GM21447 (cell line): Measurements from ENCODE around the gene FAM219A.
"Not testable (repeated sequence)": the region's sequence is repeated elsewhere in the genome, so short reads cannot be mapped to it uniquely, and the experiment has no call there.

Experiments
- ATAC-seq: cut with Tn5 transposase; IDR thresholded peaks from one replicate; pipeline ENCODE4 v1.9.1; 2021; ENCODE audit not compliant: unreplicated experiment

The FAM219A gene

GRCh38 chr9:34446468-34446891, 11.9 kb downstream of the FAM219A start:
- ATAC-seq, result no peak

DNA sequence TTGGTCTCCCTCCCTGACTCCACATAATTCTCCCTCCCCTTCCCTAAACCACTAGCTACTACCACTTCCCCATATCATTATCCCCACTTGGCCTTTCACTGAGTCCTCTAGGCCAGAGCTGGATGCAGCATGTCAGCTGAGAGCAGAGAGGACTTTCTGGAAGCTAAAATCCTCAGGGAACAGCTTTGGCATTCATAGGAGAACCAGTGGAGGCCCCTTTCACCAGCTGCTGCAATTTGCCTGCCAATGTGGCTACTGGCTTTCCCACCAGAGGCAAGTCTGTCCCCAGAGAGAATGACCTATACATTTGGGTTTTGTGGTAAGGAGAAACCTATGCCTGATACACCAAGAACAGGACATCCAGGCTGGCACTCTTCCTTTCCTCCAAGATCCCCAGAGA, 14.4 kb downstream of the FAM219A start:
- no peak for ATAC-seq

- no peak for ATAC-seq
These were observed 14.8 kb downstream of the FAM219A start for GRCh38 chr9:34443533-34443932.

GRCh38 chr9:34442770-34443169, 15.6 kb downstream of the FAM219A start:
- no peak for ATAC-seq

- no peak for ATAC-seq
These were observed 18.4 kb downstream of the FAM219A start for GRCh38 chr9:34440017-34440416.

GRCh38 chr9:34438465-34438864, 19.9 kb downstream of the FAM219A start:
- ATAC-seq, result not testable (repeated sequence)

- ATAC-seq, result not testable (repeated sequence)
These were observed 20.5 kb downstream of the FAM219A start for GRCh38 chr9:34437926-34438307.

DNA sequence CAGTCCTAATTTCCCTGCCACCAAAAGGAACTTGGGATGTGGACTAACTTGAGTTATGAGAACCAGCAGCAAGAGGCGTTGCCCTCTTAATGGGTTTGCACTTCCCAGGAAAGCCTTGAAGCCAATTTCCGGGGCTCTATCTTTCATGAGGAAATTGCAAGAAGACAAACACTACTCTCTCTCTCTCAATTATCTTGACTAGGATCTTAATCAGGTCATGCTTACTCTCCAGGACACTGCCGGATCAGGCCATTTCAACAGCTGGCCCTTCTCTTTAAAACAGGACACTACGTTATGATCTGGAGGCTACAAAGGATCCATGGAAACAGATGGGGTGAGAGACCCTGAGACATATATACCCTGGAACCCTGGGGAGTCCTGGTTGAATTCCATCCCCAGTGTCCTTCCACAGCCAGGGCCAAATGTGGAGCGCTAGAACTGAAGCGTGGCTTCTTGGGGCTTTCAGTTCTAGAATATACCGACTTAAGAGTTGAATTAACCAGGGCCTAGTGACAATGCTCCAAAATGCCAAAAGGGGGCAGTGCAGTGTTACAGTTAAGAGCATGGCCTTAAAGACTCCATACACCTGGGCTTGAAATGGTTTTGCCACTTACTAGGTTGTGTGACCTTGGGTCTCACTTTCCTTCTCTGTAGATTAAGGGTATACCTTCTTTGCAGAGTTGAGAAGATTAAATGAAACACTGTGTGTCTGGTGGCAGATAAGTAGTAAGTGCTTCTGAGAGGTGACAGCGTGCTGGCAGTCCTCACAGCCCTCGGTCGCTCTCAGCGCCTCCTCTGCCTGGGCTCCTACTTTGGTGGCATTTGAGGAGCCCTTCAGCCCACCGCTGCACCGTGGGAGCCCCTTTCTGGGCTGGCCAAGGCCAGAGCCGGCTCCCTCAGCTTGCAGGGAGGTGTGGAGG, 21.1 kb downstream of the FAM219A start:
- no peak for ATAC-seq

- no peak for ATAC-seq
These were observed 26.7 kb downstream of the FAM219A start for GRCh38 chr9:34431667-34432066.

DNA sequence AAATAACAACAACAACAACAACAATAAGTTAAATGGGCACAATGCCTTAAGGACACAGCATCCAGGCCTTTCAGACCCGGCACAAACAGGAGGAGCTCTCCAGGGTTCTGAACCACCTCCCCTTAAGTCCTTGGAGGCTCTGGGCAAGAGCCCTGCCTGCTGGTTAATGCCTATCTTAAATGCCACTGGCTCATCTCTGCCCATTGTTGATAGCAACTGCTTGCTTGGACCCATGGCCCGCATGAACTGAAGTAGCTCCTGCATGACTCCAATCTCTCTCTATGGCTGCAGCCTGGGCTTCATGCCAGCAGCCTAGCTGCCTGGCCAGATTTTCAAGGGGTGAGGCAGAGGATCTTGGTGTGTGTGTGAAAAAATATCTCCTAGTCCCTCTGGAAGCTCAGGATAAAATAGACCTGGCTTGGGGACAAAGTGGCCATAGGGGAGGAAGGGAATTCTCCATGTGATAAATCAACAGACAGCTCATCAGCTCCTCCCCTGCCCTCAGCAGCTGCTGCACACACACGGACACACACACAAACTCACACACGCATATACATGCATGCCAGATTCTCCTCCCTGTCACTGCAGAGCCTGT, 27.4 kb downstream of the FAM219A start:
- ATAC-seq, result no peak

DNA sequence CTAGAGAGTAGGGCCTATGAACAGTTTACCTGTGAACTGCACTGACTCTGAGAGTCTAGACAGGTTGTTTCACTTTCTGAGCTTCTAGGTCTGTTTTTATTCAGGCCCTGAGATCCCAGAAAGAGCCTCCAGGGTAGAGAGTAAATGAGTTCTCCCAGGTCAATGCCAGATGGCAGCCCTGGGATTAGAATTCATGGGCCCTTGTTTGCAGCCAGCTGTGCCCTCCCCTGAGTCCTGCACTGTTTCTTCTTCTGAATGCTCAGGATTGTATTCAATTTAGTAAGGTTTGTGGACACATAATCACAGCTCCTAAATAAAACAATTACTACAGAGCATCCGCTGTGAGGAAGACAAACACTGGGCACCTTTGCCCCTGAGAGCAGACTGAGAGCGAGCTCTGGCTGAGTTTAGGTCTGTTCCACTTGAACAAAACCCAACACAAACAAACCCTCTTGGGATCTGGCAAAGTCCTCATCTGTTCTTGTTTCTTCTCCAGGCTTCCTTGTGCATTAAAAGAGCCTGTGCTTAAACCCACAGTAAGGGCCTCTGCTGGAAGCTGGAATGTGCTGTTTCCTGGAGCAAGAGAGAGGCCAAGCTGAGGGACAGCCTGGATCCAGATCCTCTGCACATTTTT, 29.9 kb downstream of the FAM219A start:
- ATAC-seq, result no peak

DNA sequence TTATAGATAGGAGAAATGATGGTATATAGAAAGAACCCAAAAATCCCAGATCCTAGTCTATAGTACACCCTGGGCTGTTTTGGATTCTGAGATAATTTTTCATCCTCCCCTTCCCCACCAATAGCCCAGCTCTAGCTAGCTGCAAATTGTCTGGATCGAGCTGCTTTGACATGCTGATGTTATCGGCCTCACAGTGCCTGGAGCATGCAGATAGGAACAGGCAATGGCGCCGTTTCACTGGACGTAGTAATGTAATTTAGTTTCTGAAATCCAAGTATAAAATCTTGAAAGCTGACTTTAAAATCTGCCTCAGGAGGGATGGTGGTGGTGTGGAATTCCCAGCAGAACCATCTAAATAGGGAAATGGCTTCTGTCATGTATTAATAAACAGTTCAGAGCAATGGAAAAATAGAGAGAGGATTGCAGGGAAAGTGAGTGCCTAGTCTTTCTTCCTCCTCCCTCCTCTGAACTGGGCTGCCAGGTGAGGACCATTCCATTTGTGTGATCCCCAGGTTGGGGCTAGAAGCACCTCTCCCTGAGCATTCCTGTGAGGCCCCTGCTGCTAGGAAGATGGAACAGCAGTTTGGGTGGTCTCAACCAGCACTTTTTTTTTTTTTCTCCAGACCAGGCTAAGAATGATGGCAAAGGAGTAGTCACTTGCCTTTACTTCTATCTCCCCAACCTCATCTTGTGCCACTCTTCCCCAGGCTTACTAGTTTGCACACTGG, 31.9 kb downstream of the FAM219A start:
- no peak for ATAC-seq

- ATAC-seq, result no peak
These were observed 38.5 kb downstream of the FAM219A start for GRCh38 chr9:34419716-34420504.

- no peak for ATAC-seq
These were observed 40.6 kb downstream of the FAM219A start for GRCh38 chr9:34417734-34418133.

- ATAC-seq, result no peak
These were observed 45.0 kb downstream of the FAM219A start for GRCh38 chr9:34413231-34413852.

DNA sequence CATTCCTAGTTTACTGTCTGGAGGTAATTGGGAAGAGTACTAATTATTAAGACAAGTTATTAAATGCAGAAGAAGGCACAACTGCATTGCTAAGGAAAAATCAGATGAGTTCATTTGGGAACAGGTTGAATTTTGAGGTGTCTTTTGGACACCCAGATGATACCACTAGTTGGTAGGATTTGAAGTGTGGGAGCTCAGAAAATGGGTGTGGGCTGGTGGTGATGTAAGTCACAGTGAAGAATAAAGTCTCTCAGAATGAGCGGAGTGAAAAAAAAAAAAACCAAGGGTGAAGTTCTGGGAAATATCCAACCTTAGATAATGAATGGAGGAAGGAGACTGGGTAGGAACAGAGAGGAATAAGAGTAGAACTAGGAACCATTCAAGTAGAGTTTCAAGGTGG, 46.0 kb downstream of the FAM219A start:
- ATAC-seq, result no peak

GRCh38 chr9:34409154-34409553, 49.2 kb downstream of the FAM219A start:
- ATAC-seq, result no peak

GRCh38 chr9:34408173-34408572, 50.2 kb downstream of the FAM219A start:
- ATAC-seq, result no peak

DNA sequence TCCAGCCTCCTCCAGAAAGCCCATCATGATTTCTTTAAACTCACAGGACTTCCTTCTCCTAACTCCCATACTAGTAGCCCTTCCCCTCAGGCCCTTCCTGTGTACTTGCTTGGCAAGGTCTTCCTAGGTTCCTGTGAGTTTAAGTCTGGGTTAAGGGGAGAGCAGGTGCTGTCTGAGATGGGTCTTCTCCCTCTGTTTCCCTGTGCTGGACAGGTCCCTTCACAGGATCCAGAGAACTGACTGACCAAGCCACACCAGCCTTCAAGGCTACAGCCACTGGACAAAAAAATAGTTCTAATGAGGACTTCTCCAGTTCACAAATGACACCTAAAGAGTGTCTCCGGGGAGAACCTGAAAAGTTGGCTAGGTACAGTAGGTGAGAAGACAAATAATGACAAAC, 52.2 kb downstream of the FAM219A start:
- ATAC-seq, result no peak

DNA sequence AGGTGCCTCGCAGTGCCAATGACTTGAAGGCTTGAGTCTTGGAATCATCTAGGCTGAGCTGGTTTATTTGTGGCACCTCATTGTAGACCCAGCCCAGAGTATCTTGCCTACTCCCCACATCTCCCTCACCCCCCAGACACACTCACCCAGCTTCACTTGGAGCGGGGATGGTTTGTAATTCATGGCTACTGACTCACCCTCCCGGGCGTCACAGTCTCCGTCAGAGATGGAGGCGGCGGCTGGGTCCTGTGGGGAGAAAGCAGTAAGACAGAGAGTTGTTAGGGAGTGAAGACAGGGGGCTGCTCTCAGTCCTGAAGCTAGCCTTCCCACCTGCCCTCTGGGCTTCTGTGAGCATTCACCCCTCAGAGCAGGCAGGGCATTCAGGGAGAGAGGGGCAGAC, 52.7 kb downstream of the FAM219A start:
- ATAC-seq, result no peak
